ENCODE data around the gene MCEE. TPM values are rescaled to one million over a fixed set of nuclear protein-coding genes. Genes with fewer than 3 reads are reported as not detected.

The MCEE gene
- total and polyA plus RNA-seq, 9 donors: 10.7 to 22.3 (median 17.4) TPM

- intact Hi-C loops (cut with DNase I): no loop called here
- no peaks in the 10 kb centered on the region for H3K36me3 ChIP-seq
- no peaks in the 10 kb centered on the region for H3K4me1 ChIP-seq (ENCODE audit: insufficient read depth)
- 56 to 65% (median 58%) methylated on average over 3 of the region's 3 CpGs for WGBS, 3 donors
- H3K27ac ChIP-seq: no peak overlapping the region
- H3K27me3 ChIP-seq: no peaks in the 10 kb centered on the region
- TF ChIP-seq EP300 (IDR thresholded peaks at IDR 0.05) (no peak), POLR2A (IDR thresholded peaks at IDR 0.05) (no peak)
- TF ChIP-seq, protein P1, sequence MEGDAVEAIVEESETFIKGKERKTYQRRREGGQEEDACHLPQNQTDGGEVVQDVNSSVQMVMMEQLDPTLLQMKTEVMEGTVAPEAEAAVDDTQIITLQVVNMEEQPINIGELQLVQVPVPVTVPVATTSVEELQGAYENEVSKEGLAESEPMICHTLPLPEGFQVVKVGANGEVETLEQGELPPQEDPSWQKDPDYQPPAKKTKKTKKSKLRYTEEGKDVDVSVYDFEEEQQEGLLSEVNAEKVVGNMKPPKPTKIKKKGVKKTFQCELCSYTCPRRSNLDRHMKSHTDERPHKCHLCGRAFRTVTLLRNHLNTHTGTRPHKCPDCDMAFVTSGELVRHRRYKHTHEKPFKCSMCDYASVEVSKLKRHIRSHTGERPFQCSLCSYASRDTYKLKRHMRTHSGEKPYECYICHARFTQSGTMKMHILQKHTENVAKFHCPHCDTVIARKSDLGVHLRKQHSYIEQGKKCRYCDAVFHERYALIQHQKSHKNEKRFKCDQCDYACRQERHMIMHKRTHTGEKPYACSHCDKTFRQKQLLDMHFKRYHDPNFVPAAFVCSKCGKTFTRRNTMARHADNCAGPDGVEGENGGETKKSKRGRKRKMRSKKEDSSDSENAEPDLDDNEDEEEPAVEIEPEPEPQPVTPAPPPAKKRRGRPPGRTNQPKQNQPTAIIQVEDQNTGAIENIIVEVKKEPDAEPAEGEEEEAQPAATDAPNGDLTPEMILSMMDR (IDR thresholded peaks at IDR 0.05): no peak
- no peak for DNase-seq
- H3K4me3 ChIP-seq: no peak overlapping the region
- H3K9me3 ChIP-seq: no peaks in the 10 kb centered on the region
Observed at GRCh38 chr2:71166812-71167211, 36.8 kb upstream of the MCEE start.

DNA sequence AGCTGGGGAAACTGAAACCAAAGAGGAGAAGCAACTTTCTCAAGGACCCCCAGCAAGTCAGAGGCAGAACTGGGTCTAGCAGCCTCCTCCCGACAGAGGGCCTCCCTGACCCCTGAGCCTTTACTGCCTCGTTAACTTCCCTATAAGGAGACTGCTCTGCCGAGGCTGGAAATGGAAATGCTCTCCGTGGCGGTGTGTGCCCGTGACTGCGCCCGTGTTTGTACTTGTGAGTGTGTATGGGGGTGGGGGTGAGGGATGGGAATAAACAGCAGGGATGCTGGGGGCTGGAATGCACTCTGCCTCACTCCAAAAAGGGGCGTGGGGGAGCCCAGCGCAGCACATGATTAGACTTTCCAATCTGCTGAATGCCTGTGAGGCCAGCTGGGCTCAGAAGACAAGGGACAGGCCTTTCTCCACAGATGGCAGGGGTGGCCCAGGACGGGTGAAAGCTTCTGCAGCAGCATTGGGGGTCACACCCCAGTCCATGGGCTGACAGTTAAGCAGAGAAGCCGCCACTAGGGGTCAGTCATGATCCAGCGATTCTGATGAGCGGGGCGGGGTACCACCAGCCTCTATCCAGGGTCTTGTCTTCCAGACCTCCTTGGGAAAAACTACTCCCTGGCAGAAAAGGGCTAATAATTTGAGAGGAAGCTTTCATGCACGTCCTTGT is 27.2 kb upstream of the MCEE start:
- Histone ChIP-seq H3K4me3 (no peak overlapping the region), H3K27ac (no peak overlapping the region), H3K4me1 (ENCODE audit: insufficient read depth) (no peaks in the 10 kb centered on the region), H3K27me3 (no peaks in the 10 kb centered on the region), H3K9me3 (no peaks in the 10 kb centered on the region), H3K36me3 (no peaks in the 10 kb centered on the region)
- WGBS, 3 donors: 6 to 12% (median 10%) methylated on average over 16 of the region's 16 CpGs
- TF ChIP-seq POLR2A (IDR thresholded peaks at IDR 0.05) (no peak), EP300 (IDR thresholded peaks at IDR 0.05) (no peak)
- TF ChIP-seq, protein P1 (IDR thresholded peaks at IDR 0.05): no peak
- intact Hi-C loops (cut with DNase I): no loop called here
- peak; percentile 31 to 51 (median 43) for DNase-seq

GRCh38 chr2:71156573-71156972 is 26.5 kb upstream of the MCEE start:
- WGBS, 3 donors: 32 to 55% (median 50%) methylated on average over 6 of the region's 6 CpGs

DNA sequence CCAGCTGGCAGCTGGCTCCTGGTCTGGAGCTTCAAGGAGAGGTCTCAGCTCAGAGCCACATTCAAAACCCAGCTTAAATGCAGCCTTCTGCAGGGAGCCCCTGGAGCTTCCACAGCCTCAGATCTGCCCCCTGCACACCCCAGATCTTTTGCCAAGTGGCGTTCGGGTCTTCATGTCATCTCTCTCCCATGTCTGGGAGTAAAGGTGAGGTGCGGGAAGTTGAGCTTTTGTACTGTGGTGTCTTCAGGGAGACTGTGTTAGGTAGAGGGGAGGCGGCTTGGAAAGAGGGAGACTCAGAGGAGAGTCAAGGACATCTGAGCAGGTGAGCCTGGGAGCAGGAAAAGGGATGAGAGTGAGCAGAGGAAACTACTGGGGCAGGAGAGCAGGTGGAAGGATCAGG is 25.8 kb upstream of the MCEE start:
- DNase-seq: no peak
- WGBS, 3 donors: 84 to 88% (median 88%) methylated on average over 4 of the region's 4 CpGs
- TF ChIP-seq, protein P1 (IDR thresholded peaks at IDR 0.05): no peak
- TF ChIP-seq POLR2A (IDR thresholded peaks at IDR 0.05): no peak
- no peak for TF ChIP-seq EP300 (IDR thresholded peaks at IDR 0.05)
- intact Hi-C loops (cut with DNase I): no loop called here
- H3K4me3 ChIP-seq: no peak overlapping the region
- H3K27me3 ChIP-seq: no peaks in the 10 kb centered on the region
- no peaks in the 10 kb centered on the region for H3K4me1 ChIP-seq (ENCODE audit: insufficient read depth)
- H3K9me3 ChIP-seq: no peaks in the 10 kb centered on the region
- H3K27ac ChIP-seq: no peak overlapping the region
- H3K36me3 ChIP-seq: no peaks in the 10 kb centered on the region

More at GRCh38 chr2:71156573-71156972, 26.5 kb upstream of the MCEE start:
- DNase-seq: no peak
- H3K27me3 ChIP-seq: no peaks in the 10 kb centered on the region
- H3K27ac ChIP-seq: no peak overlapping the region
- TF ChIP-seq POLR2A (IDR thresholded peaks at IDR 0.05) (no peak), EP300 (IDR thresholded peaks at IDR 0.05) (no peak)
- TF ChIP-seq, protein P1 (IDR thresholded peaks at IDR 0.05): no peak
- H3K4me3 ChIP-seq: no peak overlapping the region
- H3K9me3 ChIP-seq: no peaks in the 10 kb centered on the region
- no peaks in the 10 kb centered on the region for H3K36me3 ChIP-seq
- no peaks in the 10 kb centered on the region for H3K4me1 ChIP-seq (ENCODE audit: insufficient read depth)
- intact Hi-C loops (cut with DNase I): no loop called here

All from ovary (tissue), 9 donors.